GM12801 (cell line): Measurements from ENCODE around the gene FUOM.

Source experiments
- CTCF ChIP-seq: IDR thresholded peaks from one replicate; pipeline ENCODE4 v1.5.1; 2011; ENCODE audit warnings: control low read depth; ENCODE audit not compliant: insufficient read length; ENCODE audit errors: extremely low read depth

The FUOM gene

GRCh38 chr10:133357285-133358161, at the start of gene FUOM:
Gene FUOM, minus strand, starts transcription at chr10:133358019. Its CDS starts 12 bp downstream, at chr10:133358007.
- TF ChIP-seq CTCF: no peak

GRCh38 chr10:133405844-133406527, 48.2 kb upstream of the FUOM start:
- TF ChIP-seq CTCF: no peak

GRCh38 chr10:133405272-133405671, 47.5 kb upstream of the FUOM start:
- TF ChIP-seq CTCF: no peak

GRCh38 chr10:133403784-133404183, 46.0 kb upstream of the FUOM start:
- TF ChIP-seq CTCF: no peak

GRCh38 chr10:133403359-133403758, 45.5 kb upstream of the FUOM start:
- no peak for TF ChIP-seq CTCF

- TF ChIP-seq CTCF: no peak
Measured at GRCh38 chr10:133401981-133402725, 44.3 kb upstream of the FUOM start.

GRCh38 chr10:133401500-133401899, 43.7 kb upstream of the FUOM start:
- TF ChIP-seq CTCF: no peak
